Activated CD8-positive, alpha-beta memory T cell treated with anti-CD3 and anti-CD28 coated beads, Interleukin-2, amount 50 U/mL, for 1 hour (primary cell): ENCODE measurements around the gene C1QTNF4.
A peak's percentile ranks its signal among the peaks of the same experiment; 100 is the strongest.

Source experiments
- DNase-seq: peaks from one replicate; pipeline ENCODE4 v3.0.0-alpha.2; 2020; ENCODE audit errors: extremely low read depth

The C1QTNF4 gene

DNA sequence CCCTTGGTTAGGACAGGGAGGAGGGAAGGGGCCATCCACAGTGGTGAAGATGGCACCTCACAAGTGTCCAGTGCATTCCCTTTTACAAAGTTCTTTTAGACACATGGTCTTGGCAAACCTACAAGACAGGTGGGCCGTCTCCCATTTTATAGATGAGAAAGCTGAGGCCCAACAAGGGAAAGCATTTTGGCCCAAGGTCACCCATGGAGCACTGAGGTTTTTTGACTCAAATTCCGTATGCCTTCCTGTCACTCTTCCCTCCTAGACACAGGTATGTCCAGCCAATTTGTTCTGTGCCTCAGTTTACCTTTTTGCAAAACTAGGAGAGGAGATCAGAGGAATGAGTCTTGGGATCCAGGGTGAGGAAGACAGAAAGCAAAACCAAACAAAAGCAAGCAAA, 1.2 kb downstream of the C1QTNF4 start:
- DNase-seq, result no peak

DNA sequence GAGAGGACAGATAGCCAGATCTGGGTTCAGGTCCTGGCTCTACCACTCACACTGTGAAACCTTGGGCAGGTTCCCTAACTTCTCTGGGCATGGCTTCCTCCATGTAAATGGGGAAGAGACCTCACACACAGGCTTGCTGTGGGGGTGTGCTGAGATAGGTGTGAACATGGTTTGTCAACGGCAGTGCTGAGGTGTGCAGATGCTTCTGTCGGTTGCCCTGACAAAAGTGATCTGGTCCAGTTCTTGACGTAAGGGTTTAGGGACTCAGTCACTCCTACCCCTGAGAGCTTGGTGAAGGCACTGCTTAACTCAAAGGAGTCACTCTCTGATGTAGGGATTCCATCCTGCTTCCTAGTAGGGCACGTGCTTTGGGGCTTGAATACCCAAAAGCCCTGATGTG, 2.0 kb downstream of the C1QTNF4 start:
- DNase-seq, result no peak

DNA sequence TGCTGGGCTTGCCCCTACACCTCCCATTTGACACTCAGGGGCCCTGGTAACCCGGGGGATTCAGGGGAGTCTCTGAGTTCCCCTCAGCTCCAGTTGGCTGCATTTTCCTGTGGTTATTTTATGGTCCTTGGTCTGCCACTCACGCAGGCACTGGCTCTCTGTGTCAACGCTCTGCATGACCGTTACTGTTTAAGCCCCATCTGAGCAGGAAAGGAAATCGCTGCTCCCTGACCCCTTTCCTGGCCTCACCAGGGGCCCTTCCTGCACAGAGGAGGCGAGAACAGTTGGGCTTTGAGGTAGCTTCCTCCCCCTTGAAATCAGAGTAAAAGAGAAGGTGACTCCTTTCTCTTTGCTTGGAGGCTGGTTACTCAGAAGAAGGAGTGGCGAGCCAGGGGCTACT, 2.4 kb downstream of the C1QTNF4 start:
- no peak for DNase-seq

DNA sequence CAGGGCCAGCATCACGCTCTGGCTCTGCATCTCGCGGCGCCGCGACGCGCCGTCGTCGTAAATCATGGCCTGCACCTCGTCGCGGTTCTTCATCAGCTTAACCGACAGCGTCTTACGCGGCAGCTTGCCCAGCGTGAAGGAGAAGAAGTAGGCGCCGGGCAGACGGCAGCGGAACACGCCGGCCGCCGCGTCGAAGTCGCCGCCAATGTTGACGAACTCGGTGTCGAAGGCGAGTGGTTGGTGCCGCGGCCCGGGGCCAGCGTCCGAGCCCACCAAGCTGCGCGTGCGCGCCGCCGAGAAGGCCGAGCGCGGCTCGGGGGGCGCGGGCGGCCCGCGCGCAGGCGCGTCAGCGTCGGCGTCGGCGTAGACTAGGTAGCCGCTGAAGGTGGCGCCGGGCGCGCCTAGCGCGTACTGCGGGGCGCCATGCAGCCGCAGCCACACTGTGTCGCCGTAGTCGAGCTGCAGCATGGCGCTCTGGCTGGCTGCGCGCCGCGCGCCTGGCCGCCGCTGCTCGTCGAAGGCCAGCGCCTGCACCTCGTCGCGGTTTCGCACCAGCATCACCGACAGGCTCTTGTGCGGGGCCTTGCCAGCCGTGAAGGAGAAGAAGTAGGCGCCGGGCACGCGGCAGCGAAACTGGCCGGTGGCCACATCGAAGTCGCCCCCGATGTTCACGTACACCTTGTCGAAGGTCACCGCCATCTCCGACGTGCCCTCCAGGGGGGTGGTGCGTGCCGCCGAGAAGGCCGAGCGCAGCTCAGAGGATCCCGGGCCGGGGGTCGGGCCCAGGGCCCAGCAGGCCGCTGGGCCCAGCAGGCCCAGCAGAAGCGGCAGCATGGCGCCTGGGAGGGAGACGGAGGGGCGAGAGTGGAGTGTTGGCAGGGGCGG, 4.0 kb downstream of the C1QTNF4 start:
- no peak for DNase-seq

DNA sequence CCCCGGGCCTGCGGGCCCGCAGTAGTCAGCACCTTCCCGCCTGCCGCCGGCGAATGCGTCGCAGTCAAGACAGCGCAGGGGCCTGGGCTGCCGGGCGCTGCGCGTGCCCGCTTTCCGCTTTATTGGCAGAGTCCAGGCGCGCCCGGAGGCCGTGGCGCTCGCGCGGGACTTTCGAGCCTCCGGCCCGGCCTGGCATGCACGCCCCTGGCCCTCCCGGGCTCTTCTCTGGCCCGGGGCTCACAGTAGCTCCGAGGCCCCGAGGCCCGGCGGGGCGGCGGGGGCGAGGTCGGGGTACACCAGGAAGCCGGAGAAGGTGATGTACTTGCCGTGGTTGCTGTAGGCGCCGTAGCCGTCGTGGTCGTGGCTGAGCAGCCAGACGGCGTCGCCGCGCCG, 4.6 kb downstream of the C1QTNF4 start:
- DNase-seq, result no peak

DNA sequence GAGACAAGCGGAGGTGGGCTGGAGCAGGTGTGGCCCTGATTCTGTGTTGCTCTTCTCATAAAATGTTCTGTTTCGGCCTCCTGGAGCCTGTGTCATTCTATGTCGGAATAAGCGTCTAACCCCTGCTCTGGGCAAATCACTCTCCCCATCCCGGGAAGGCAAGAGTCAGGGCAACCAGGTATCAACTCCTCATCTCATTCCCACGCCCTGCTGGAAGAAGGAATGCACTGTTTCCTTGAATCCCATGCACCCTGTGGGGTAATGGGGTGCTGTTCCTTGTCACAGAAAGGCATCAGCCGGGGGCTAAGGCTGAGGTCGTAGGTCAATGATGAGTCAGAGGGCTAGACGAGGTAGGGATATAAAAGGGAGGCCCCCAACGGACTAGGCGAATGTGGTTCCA, 5.1 kb downstream of the C1QTNF4 start:
- DNase-seq, result no peak

DNA sequence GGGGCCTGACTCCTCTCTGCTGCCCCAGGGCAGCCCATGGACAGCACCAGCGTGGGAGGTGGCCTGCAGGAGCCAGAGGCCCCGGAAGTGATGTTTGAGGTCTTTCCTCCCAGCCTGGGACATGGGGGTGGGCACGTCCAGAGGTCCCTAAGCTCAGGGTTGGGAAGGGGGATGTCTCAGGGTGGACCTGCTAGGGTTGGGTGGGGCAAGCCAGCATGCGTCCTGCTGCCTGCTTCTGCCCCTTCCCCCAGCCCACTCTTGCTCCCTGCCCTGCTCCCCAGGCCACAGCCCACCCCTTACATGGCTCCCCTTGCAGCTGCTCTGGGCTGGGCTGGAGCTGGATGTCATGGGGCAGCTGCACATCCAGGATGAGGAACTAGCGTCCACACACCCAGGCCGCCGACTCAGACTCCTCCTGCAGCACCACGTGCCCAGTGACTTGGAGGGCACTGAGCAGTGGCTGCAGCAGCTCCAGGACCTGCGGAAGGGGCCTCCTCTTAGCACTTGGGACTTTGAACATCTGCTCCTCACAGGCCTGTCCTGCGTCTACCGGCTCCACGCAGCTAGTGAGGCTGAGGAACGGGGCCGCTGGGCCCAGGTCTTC, 6.4 kb downstream of the C1QTNF4 start:
- no peak for DNase-seq

DNA sequence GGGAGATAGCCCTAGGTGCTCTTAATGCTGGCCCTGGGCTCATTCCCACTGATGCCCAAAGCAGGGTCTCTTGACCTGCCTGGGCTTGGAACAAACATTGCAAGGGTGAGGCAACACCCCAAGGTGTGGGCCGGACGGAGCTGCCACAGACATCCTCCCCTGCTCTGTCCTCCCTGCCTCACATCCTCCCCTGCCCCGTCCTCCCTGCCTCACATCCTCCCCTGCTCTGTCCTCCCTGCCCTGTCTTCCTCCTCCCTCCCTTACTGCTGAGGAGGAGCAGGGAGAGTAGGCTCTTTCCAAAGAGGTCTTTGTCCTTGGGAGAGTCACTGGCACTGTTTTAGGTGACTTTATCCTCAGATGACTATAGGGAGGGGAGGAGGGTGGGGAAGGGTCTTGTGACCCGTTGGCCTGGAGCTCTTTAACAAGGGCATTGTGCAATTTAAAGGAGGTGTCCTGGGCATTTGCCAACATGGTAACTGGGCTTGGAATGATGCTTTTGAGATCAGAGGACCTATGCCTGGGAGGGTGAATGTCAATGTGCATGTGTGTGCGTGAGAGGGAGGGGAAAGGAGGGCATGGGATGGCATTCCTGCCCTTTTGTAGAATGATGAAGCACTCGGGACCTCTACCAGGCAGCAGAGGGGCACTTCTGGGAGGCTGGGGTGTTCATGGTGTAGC, 7.0 kb downstream of the C1QTNF4 start:
- DNase-seq, result no peak

DNA sequence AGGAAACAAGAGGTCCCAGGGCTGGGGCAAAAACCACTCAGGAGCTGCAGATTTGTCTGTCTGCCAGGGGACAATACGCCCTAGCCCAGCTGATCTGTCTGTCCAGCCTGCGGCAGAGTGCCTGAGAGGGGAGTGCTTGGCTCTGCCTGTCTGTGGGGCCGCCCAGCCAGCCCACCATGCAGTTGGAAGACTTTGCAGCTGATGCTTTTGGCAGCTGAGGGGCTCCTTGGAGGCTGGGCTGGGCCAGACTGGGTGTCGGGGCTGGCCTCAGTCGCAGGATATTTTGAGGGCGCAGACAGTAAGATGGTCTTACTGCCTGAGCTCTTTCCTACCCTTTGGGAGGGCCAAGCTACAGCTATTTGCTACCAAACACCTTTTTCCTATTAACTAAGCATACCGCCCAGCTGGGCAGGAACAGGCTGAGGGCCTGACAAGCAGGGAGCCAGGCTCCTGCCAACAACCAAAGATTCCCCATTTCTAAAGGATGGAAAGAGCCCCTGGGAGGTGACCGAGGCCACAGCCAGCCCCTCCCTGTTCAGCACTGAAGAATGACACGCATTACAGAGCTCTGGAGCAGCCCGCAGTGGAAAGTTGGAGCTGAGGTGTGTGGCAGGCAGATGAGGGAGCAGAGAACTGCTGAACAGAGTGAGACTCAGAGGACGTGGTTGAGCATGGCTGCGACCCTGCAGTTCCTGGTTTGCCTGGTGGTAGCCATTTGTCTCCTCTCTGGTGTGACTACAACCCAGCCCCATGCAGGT, 7.9 kb downstream of the C1QTNF4 start, which contains the start of gene FAM180B:
Gene FAM180B (plus strand): TSS at position 581 of the 758 bp plus-strand sequence. CDS start 91 bp downstream, at position 672.
- DNase-seq, result no peak

DNA sequence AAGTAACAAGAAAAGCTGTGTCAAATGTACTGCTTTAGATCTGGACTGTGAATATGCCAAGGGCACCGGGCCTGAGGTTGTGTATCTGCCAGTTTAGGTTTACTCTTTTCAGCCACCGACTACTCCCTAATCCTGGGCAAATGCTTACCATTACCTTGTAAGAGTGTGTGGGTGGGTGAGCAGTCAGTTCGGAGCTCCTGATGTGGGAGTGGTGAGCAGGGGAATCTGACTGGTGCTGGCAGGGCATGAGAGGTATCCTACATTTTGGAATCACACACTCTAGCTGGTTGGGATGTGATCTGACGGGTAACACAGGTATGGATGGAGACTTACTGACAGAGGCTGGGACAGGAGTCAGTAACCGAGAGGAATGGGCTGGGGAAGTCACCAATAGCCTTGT, 10.4 kb downstream of the C1QTNF4 start:
- DNase-seq, result no peak

DNA sequence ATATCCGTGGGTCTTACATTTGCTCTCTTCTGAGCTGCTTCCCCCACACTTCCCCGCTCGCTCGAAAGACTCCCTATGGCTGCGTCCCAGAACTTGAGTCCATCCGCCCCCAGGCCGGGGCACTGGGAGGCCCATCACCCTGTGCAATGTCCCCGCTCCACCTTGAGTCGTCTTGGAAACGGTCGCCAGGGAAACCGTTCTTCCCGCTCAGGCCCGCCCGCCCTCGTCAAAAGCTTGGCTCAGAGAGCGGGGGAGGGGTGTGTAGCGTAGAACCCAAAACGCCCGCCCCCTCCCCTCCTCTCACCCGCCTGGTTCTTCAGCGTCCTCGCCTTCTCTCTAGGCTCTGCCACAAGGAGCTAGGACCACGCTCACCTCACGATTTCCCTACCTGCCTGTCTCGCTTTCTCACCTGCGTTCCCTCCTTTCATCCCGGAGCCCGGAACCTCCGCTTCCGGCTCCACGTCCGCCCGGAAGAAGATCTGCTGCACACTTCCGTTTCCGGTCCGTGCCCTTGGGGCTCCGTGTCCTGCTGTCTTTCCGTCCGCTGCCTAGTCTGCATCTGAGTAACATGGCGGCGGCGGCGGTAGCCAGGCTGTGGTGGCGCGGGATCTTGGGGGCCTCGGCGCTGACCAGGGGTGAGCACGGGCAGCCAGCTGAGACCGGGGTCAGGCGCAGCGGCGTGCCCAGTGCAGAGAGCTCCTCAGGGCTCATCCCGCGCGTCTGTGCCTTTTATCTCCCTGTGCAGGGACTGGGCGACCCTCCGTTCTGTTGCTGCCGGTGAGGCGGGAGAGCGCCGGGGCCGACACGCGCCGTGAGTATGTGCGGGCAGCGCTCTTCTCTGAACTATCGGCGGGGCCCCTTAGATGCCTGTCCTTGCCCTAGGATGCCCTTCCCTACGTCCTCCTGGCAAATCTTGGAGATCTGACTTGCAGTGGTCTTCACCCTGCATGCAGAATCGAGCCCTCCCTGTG, 15.4 kb downstream of the C1QTNF4 start, which contains the start of the genes KBTBD4 and NDUFS3:
Gene KBTBD4 (minus strand): TSS at position 447 of the 971 bp plus-strand sequence. CDS start 19 bp downstream, at position 428.
Gene NDUFS3 (plus strand): TSS at position 551 of the 971 bp plus-strand sequence. CDS start 18 bp downstream, at position 569.
- peak; percentile 80 for DNase-seq

DNA sequence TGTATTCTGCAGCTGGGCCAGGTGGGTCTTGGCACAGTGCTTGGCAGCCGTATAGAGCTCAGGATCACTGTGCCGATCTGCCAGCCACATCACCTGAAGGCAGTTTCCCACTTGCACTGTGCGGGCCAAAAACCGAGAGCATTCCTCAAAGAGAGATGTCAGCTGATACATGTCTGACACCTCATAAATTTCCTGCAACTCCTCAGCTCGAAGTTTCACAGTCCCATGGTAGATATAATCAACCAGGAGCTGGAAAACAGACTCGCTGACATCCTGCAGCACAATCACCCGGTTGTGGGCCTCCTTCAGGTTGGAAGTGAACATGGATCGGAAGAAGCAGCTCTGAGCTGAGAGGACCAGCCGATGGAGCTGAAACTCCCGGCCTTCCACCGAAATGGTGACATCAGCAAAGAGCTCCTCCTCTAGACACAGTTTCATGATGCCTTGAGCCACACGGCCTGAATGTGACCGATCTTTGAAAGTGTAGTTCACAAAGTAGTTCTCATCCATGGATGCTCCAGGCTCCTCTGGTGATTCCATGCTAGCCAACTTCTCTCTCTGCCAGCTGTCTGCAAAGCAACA, 16.7 kb downstream of the C1QTNF4 start:
- no peak for DNase-seq

DNA sequence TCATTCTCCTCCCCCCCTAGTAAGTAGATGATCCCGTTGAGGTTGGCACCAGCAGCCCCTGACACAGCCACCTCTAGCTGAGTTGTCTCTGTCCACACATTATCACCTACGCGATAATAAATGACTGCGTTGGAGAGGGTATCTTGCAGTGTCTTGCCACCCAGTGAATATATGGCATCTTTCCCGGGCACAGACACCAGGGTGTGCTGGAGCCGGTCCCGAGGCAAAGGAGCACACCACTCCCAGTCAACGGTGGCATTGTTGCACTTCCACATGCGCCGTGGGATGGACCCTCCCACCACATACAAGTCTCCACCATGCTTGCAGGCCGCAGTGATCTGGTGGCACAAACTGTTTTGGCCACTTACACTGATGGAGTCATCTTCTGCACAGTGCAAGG, 20.9 kb downstream of the C1QTNF4 start:
- no peak for DNase-seq

DNA sequence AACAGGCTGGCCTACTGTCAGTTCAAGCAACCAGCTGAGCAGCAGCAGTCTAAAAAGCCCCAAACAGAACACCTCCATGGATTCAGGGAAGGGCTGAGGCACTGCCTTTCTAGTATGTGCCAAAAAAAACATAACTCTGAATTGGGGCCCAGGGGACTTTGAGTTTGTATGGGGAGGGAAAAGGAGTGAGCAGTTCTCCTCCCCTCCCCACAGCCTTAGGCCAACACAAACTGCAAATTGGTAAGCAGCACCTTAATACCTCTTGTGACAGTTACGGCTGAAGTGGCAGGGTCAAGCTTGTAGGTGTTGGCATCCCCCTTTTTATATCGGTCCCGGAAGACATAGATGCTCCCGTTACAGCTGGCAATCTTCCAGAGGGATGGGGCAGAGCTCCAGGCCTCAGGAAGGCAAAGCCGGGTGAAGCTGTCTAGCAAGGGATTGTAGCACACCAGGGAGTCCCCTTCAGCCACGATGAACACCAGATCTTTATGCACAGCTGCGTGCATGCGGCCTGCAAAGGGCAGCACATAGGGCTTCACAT, 21.4 kb downstream of the C1QTNF4 start:
- DNase-seq, result no peak

DNA sequence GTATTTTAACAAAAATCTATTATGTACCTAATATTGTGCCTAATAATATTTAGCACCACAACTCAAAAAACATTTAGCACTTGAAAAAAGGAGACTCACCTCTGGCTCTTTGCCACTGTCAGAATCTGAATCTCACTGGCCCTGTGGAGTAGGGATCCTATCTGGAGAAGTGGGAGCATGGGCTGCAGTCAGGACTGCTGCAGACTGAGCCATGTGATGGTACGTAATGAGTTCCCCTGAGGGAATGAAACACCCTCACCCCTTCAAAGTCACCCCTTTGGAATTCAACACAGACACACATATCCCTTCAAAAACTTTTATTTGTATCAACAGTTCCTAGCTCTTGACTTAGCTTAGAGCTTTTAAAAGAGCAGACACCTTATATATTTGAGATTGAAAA, 22.3 kb downstream of the C1QTNF4 start:
- no peak for DNase-seq

DNA sequence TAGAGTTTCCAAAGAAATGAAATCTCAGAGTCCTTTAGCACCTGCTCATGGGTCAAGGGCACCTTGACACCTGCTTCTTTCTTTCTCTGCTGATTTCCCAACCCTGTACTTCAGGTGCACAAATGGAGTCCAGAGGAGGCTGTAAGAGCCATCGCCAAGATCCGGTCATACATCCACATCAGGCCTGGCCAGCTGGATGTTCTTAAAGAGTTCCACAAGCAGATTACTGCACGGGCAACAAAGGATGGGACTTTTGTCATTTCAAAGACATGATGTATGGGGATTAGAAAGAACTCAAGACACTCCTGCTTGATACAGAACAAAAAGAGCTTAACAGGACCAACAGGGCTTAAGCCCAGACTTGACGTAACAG, 22.9 kb downstream of the C1QTNF4 start:
- no peak for DNase-seq

DNA sequence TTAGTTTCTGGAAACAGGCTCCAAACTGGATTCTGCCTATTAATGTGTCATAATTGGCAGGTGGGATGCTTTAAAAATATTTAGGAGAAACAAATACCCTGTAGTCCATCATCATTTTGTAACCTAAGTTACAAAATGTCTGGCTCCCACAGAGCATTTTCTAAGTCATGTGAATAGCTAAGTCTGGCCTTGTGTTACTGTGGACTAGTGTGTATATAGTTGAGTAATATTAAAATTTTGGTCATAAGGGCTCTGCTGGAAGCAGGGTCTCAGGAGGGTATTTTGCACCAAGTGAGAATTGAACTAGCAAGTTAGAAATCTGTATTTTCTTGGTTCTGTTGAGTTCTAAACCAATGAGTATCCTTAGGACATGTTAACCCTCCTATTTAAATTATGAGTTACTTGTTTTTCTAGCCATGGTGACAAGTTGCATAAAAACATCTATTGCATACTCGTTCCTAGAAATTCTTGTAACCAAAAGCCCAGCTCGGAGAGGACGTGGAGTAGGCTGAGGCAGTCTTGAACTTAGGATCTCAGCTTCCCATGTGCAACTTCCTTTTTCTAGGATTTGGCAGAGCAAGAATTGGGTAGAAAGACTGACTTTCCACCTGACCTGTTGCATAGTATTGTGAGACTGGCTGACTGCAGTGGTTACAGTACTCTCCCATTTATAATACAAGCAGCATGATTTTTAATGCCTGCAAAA, 23.4 kb downstream of the C1QTNF4 start:
- no peak for DNase-seq

DNA sequence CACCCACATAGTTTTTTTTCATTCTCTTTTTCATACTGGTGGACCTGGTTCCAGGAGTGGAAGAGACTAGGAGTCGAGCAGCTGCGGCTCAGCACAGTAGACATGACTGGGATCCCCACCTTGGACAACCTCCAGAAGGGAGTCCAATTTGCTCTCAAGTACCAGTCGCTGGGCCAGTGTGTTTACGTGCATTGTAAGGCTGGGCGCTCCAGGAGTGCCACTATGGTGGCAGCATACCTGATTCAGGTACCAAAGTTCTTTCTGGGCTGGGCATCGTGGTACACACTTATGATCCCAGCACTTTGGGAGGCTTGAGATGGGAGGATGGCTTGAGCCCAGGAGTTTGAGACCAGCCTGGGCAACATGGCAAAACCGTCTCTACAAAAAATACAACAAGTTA, 24.6 kb downstream of the C1QTNF4 start:
- DNase-seq, result no peak

DNA sequence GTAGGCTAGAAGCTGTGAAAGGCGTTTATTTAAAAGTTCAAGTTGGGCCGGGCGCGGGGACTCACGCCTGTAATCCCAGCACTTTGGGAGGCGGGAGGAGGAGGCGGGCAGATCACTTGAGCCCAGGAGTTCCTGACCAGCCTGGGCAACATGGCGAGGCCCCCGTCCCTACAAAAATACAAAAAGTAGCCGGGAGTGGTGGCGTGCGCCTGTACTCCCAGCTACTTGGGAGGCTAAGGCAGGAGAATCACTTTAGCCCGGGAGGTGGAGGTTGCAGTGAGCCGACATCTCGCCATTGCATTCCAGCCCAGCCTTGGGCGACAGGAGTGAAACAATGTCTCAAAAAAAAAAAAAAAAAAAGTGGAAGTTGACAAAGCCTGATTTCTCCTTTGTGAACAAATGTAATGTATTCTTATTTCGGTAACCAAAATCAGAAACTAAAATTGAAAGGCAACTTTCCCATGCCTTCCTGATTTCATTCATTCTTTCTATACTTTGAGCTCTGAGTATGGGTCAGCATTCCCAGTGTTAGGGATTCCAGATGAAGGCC, 28.0 kb downstream of the C1QTNF4 start:
- DNase-seq, result no peak
